Breast epithelium (tissue), 3 donors: ENCODE results near the gene KIF1A.

Source experiments
- CTCF ChIP-seq, 3 donors: fragments of 450-650 bp; IDR thresholded peaks; one replicate each; pipeline ENCODE4 v1.5.1; 2016 to 2017; ENCODE audit warnings: antibody characterized with exemption in 3 of 3, mild to moderate bottlenecking in 3 of 3, moderate library complexity in 3 of 3
- POLR2A ChIP-seq: fragments of 450-650 bp; IDR thresholded peaks from one replicate; pipeline ENCODE4 v1.6.1; 2016; ENCODE audit warnings: antibody characterized with exemption, mild to moderate bottlenecking, moderate library complexity

- TF ChIP-seq CTCF (IDR thresholded peaks at IDR 0.05): no peak
- no peak for TF ChIP-seq POLR2A
These were observed 87.0 kb downstream of the KIF1A start for GRCh38 chr2:240732911-240733622.
